GM13977 (cell line): ENCODE data around the gene HCST.
"Not testable (repeated sequence)": the region's sequence is repeated elsewhere in the genome, so short reads cannot be mapped to it uniquely, and the experiment has no call there.

ENCODE experiments used
- DNase-seq: peaks from one replicate; pipeline ENCODE4 v3.0.0; 2012; ENCODE audit warnings: low spot score
- CTCF ChIP-seq: IDR thresholded peaks from 2 replicates; pipeline ENCODE4 v1.5.1; 2012; ENCODE audit warnings: mild to moderate bottlenecking, control low read depth; ENCODE audit not compliant: insufficient read depth; ENCODE audit errors: extremely low read depth, missing control alignments
- in situ Hi-C: fragments of 300-500 bp; cut with MboI; formaldehyde crosslinking; loops from one replicate; pipeline ENCODE4 v1.12.0; 2022; ENCODE audit warnings: low sequenced_read_pairs, low pct_unique_long_range_greater_than_20kb, mixed read lengths, inconsistent platforms; ENCODE audit not compliant: unreplicated experiment

The HCST gene

GRCh38 chr19:35888398-35888797 lies 13.9 kb upstream of the HCST start:
- DNase-seq: no peak
- TF ChIP-seq CTCF: no peak
- in situ Hi-C loops: loop anchor here (5.0 kb wide), 1 partner anchor 44 kb away; no protein-coding TSS in a partner anchor

DNA sequence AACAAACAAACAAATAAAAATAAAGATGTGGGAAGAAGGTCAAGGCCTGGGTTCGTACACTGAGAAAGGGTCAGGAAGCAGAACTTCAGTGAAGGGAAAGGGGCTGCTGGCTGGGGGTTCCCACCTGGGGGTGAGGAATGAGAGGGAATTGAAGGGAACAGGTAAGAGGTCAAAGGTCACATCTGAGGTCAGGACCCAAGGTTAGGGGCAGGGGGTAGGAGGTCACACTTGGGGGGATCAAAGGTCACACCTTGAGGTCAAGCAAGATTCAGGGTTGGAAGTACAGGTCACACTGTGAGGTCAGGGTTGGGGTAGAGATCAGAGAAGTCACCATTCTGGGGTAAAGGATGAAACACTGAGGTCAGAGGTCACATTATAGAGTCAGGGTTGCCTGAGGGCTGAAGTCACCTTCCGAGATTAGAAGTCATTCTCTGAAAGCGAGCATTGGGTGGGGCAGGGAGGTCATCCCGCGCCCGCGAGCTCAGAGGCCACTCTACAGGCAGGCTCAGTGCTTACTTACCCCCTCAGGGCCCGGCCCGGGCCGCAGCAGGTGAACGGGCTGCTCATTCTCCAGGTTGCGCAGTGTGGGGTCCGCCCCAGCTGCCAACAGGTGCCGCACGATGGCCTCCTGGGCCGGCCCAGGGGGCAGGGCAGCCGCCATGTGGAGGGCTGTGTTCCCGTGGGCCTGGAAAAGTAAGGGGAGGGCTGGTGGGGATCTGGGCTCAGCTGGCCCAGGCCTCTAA lies 12.8 kb upstream of the HCST start:
- in situ Hi-C loops: loop anchor here (5.0 kb wide), 1 partner anchor 43 kb away; no protein-coding TSS in a partner anchor
- no peak for TF ChIP-seq CTCF
- no peak for DNase-seq

DNA sequence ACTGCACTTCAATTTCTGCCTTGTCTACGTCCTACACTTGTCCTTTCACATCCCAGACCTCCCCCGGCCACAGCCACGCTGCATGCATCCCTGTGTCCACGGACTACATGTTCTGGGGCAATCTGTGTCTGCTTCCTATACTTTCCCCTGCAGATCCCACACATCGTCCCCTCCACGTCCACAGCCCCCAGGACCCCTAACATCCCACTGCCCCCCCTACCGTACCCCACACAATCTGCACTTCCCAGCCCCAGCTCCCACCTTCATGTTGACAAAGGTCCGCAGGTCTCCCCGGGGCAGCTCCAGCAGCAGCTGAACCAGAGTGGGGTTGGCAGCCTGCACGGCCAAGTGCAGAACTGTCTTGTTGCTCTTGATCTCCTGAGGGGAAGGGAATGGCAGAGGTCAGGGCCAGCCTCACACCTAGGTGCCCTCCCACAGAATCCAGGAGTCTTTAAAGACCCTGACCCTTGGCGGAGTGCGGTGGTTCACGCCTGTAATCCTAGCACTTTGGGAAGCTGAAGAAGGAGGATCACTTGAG lies 12.1 kb upstream of the HCST start:
- TF ChIP-seq CTCF: no peak
- in situ Hi-C loops: no loop called here
- DNase-seq: no peak

DNA sequence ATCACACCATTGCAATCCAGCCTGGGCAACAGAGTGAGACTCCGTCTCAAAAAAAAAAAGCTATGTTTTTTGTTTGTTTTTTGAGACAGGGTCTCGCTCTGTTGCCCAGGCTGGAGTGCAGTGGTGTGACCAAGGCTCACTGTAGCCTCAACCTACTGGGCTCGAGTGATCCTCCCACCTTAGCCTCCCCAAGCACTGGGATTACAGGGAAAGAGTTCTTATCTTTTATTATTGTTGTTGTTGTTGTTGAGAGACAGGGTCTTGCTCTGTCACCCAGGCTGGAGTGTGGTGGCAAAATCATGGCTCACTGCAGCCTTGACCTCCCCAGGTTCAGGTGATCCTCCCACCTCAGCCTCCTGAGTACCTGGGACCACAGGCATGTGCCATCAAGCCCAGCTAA lies 10.5 kb upstream of the HCST start:
- DNase-seq, in situ Hi-C loops: not testable (repeated sequence)

DNA sequence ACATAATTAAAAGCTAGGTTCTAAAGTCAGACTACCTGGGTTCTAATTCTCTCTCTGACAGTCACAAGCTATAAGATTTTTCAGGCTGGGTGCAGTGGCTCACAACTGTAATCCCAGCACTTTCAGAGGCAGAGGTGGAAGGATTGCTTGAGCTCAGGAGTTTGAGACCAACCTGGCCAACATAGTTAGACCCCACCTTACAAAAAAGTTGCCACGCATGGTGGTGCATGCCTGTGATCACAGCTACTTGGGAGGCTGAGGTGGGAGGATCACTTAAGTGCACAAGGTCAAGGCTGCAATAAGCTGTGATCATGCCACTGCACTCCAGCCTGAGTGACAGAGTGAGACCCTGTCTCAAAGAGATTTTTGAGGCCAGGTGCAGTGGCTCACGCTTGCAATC lies 8.0 kb upstream of the HCST start:
- no peak for TF ChIP-seq CTCF
- in situ Hi-C loops: no loop called here

GRCh38 chr19:35895911-35896642 lies 6.3 kb upstream of the HCST start:
- in situ Hi-C loops: no loop called here
- DNase-seq: no peak
- TF ChIP-seq CTCF: no peak

More for the DNA sequence above, 8.0 kb upstream of the HCST start:
- DNase-seq: no peak

DNA sequence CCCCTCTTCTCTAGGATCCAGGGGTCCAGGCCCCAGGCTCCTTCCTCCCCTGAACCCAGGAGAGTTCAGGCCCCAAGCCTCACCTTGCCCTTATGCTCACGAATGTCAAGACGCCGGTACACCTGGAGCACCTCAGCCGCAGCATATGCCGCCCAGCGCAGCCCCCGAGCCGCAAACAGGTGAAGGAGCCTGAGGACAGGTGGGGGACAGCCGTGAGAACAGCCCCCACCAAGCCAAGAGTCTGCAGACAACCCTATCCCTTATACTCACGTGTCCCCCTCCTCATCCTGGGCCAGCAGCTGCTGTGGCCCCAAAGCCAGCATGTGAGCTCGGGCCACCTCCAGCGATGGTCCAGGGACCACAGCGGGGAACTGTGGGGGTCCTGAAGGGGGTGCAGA lies 5.7 kb upstream of the HCST start:
- in situ Hi-C loops: no loop called here
- DNase-seq: no peak
- no peak for TF ChIP-seq CTCF
